Lung (tissue), 12 donors: ENCODE results near the gene HOXB9. TPM values are rescaled to one million over a fixed set of nuclear protein-coding genes. Genes with fewer than 3 reads are reported as not detected.
A peak's percentile ranks its signal among the peaks of the same experiment; 100 is the strongest.

Source experiments
- ATAC-seq: fragments of 200-7000 bp; cut with Tn5 transposase; one replicate; pipeline ENCODE4 v1.9.1; 2020; ENCODE audit warnings: moderate number of reproducible peaks; ENCODE audit not compliant: insufficient read depth, low FRiP score
- DNase-seq, 3 donors: peaks; one replicate each; pipeline ENCODE4 v3.0.0-alpha.2; 2013 to 2017
- H3K27ac ChIP-seq, 2 donors: one replicate each; pipeline ENCODE4 v1.5.1; 2013; ENCODE audit warnings: mild to moderate bottlenecking in 2 of 2, moderate library complexity in 2 of 2, control low read depth in 1 of 2, inconsistent platforms in 1 of 2, low read depth in 1 of 2, low read length in 1 of 2
- H3K27me3 ChIP-seq, 3 donors: one replicate each; pipeline ENCODE4 v1.5.1; 2013; ENCODE audit warnings: low read length in 2 of 3; ENCODE audit not compliant: control insufficient read depth in 3 of 3, insufficient read depth in 3 of 3
- H3K36me3 ChIP-seq, 4 donors: one replicate each; pipeline ENCODE4 v1.5.1; 2013; ENCODE audit warnings: low read length in 4 of 4, mild to moderate bottlenecking in 1 of 4, moderate library complexity in 1 of 4; ENCODE audit not compliant: control insufficient read depth in 4 of 4, insufficient read depth in 4 of 4
- H3K4me1 ChIP-seq, 5 donors: one replicate each; pipeline ENCODE4 v1.5.1; 2013; ENCODE audit warnings: low read length in 5 of 5, mild to moderate bottlenecking in 2 of 5, moderate library complexity in 1 of 5; ENCODE audit not compliant: control insufficient read depth in 5 of 5, insufficient read depth in 5 of 5
- H3K4me3 ChIP-seq: one replicate; pipeline ENCODE4 v1.5.1; 2013; ENCODE audit warnings: mild to moderate bottlenecking, control low read depth, moderate library complexity
- H3K9ac ChIP-seq, 2 donors: one replicate each; pipeline ENCODE4 v1.5.1; 2013; ENCODE audit warnings: low read length in 2 of 2, control low read depth in 1 of 2; ENCODE audit not compliant: insufficient read depth in 1 of 2
- H3K9me3 ChIP-seq, 4 donors: one replicate each; pipeline ENCODE4 v1.5.1; 2013; ENCODE audit warnings: low read length in 3 of 4, mild to moderate bottlenecking in 1 of 4, moderate library complexity in 1 of 4; ENCODE audit not compliant: control insufficient read depth in 4 of 4, insufficient read depth in 3 of 4
- CTCF ChIP-seq: IDR thresholded peaks from 2 replicates; pipeline ENCODE4 v1.5.1; 2012; ENCODE audit warnings: mild to moderate bottlenecking; ENCODE audit errors: control extremely low read depth, extremely low read depth
- WGBS, 2 donors: extraction: QIAGEN DNeasy Blood & Tissue Kit; methylation state at CpG; one replicate each; pipeline ENCODE4 v1.1.7; 2013; 5-methylcytosine and 5-hydroxymethylcytosine counted together
- polyA plus RNA-seq, 2 donors: library from polyadenylated mRNA; stranded (reverse); fragments of 200-250 nt; gene quantifications; one replicate each; pipeline ENCODE4 v1.2.1, GENCODE V29; 2013
- total RNA-seq, 2 donors: library from RNA; depleted of rRNA in 1 of 2; stranded (reverse); fragments of >200 nt in 1 of 2; gene quantifications; one replicate each; pipeline ENCODE4 v1.2.1, GENCODE V29; 2014 to 2021
- donor health status: control.
- donor health status: control.
- donor health status: Bipolar disorder and iron deficiency.
- donor health status: healthy.
- donor health status: DM: yes; HTN: yes; CAD: no.

Gene HOXB9
- total and polyA plus RNA-seq, 4 donors: 0.18 TPM; not detected in 3

GRCh38 chr17:48583708-48584222 lies 42.4 kb downstream of the HOXB9 start:
- H3K27ac ChIP-seq: no peak overlapping the region
- ATAC-seq: no peak
- 65 to 86% methylated on average over 3 of the region's 3 CpGs for WGBS, 2 donors
- peak overlapping the region in 1 of 2 donors; percentile 24 for H3K9ac ChIP-seq
- peaks cover 4 to 56% (median 11%) of the 10 kb centered on the region in 3 donors for H3K27me3 ChIP-seq
- no peak for TF ChIP-seq CTCF
- no peaks in the 10 kb centered on the region for H3K36me3 ChIP-seq
- no peak for DNase-seq
- peaks cover 0 to 2% (median 0%) of the 10 kb centered on the region in 4 donors for H3K9me3 ChIP-seq
- peaks cover 0 to 83% (median 7%) of the 10 kb centered on the region in 5 donors for H3K4me1 ChIP-seq
- no peak overlapping the region for H3K4me3 ChIP-seq

GRCh38 chr17:48582750-48583069 lies 43.4 kb downstream of the HOXB9 start:
- peaks cover 0 to 2% (median 0%) of the 10 kb centered on the region in 4 donors for H3K9me3 ChIP-seq
- peak overlapping the region in 1 of 2 donors; percentile 94 for H3K9ac ChIP-seq
- H3K27ac ChIP-seq: peak overlapping the region in 1 of 2 donors; percentile 94
- no peak overlapping the region for H3K4me3 ChIP-seq
- H3K4me1 ChIP-seq: peaks cover 0 to 76% (median 7%) of the 10 kb centered on the region in 5 donors
- 23% methylated on average over 7 of the region's 7 CpGs for WGBS, 2 donors
- no peak for DNase-seq
- H3K27me3 ChIP-seq: peaks cover 4 to 48% (median 11%) of the 10 kb centered on the region in 3 donors
- no peak for ATAC-seq
- TF ChIP-seq CTCF: no peak
- H3K36me3 ChIP-seq: no peaks in the 10 kb centered on the region

DNA sequence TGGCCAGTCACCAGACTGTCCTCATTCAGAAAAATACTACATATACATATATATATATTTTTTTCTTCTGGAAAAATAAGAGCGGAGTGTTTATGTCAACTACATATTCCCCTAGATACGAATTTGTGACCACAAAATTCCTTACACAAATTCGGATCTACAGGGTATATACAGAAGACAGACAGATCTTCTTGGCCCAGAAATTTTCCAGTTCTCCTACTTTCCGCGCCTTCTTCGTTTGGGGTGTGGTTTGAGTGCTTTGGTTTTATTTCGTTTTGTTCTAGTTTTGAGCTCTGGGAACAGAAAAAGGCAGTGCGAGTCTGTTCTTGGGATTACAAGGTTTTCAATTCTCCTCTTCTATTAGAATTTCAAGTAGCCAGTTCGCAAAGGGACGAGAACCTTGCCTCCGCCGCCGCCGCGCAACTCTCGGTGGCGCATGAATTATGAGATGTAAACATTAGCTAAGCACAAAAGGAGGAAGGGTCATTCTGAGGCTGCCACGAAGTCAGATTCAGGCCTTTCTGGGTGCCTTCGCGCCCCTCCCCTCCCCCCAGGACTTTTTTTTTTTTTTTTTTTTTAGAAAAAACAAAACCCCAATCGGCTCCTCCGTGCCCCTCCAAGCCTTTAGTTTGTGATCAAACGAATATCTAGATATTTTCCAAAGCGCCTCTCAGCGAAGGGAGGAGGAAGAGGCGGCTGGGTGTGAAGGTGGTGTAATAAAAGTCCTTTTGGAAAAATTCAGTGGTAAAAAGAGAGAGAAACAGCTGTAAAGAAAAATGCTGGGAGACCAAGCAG lies 46.2 kb downstream of the HOXB9 start:
- DNase-seq (peak; percentile 86 to 93 (median 92)), ATAC-seq (no peak)
- no peak for TF ChIP-seq CTCF
- Histone ChIP-seq H3K9me3 (peaks cover 0 to 2% (median 0%) of the 10 kb centered on the region in 4 donors), H3K27ac (peak overlapping the region in 1 of 2 donors; percentile 32), H3K27me3 (peaks cover 4 to 49% (median 16%) of the 10 kb centered on the region in 3 donors), H3K4me1 (peaks cover 0 to 74% (median 5%) of the 10 kb centered on the region in 5 donors), H3K36me3 (peaks cover 0 to 13% (median 1%) of the 10 kb centered on the region in 4 donors), H3K4me3 (no peak overlapping the region), H3K9ac (peak overlapping the region; percentile 41 to 97)
- 25% methylated on average over 24 to 26 of the region's 26 CpGs for WGBS, 2 donors
